GM23248 (cell line): Measurements from ENCODE around the gene DCAF12.
"Not testable (repeated sequence)": the region's sequence is repeated elsewhere in the genome, so short reads cannot be mapped to it uniquely, and the experiment has no call there.

Experiments
- EZH2 ChIP-seq: fragments of 200-600 bp; sonication (generic); IDR thresholded peaks from 2 replicates; pipeline ENCODE4 v1.6.1; 2018; ENCODE audit warnings: antibody characterized with exemption, mild to moderate bottlenecking; ENCODE audit not compliant: insufficient read depth, poor library complexity, severe bottlenecking
- EZH2phosphoT487 ChIP-seq: fragments of 200-600 bp; sonication (generic); IDR thresholded peaks from 2 replicates; pipeline ENCODE4 v1.6.1; 2018; ENCODE audit warnings: antibody characterized with exemption, moderate library complexity, mild to moderate bottlenecking, low read depth; ENCODE audit not compliant: insufficient read depth

DNA sequence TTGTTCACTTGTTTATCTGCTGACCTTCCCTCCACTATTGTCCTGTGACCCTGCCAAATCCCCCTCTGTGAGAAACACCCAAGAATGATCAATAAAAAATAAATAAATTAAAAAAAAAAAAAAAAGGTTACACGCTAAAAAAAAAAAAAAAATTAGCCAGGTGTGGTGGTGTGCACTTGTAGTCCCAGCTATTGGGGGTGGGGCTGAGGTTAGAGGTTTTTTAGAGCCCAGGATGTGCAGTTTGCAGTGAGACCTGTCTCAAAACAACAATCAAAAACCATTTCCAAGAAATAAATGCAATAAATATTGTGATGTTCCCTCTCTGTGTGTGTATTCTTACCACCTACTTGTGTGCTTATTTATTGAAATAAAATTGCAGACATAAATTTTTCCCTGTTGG lies 12.1 kb upstream of the DCAF12 start:
- not testable (repeated sequence) for TF ChIP-seq EZH2, EZH2phosphoT487
